ENCODE results near the gene PIP5K1B. TPM values are rescaled to one million over a fixed set of nuclear protein-coding genes. Genes with fewer than 3 reads are reported as not detected.
A peak's percentile ranks its signal among the peaks of the same experiment; 100 is the strongest.

Gene PIP5K1B
- total RNA-seq, 1 experiment from 2014 or later: 2.5 TPM

- no peak overlapping the region for H2BK120ac ChIP-seq (ENCODE audit: low read depth, low read length, poor library complexity, severe bottlenecking)
- H3K56ac ChIP-seq (ENCODE audit: insufficient read length, low read depth, low read length): no peak overlapping the region
- H3K23ac ChIP-seq (ENCODE audit: insufficient read length, low read depth, low read length): no peak overlapping the region
- peak overlapping the region; percentile 63 for H2AFZ ChIP-seq (ENCODE audit: low read length)
- no peak overlapping the region for H3K9ac ChIP-seq (ENCODE audit: extremely low read depth, insufficient read length, low read length)
- WGBS (ENCODE audit: extremely low coverage, insufficient read length, low lambda C conversion rate): no CpG with 5 or more reads among the region's 6 CpGs
- no peak for TF ChIP-seq CTCF (conservative IDR thresholded peaks at IDR 0.05)
- no peaks in the 10 kb centered on the region for H3K9me3 ChIP-seq (ENCODE audit: control insufficient read depth, low read depth, low read length)
- H3K79me1 ChIP-seq (ENCODE audit: insufficient read depth, low read depth, low read length, poor library complexity, severe bottlenecking): no peaks in the 10 kb centered on the region
- no peaks in the 10 kb centered on the region for H4K20me1 ChIP-seq (ENCODE audit: control insufficient read depth, insufficient read depth, insufficient read length)
- no peak overlapping the region for H3T11ph ChIP-seq (ENCODE audit: low read length)
- H3K14ac ChIP-seq (ENCODE audit: insufficient read depth, low read length): no peak overlapping the region
- H2BK12ac ChIP-seq (ENCODE audit: insufficient read length, low read depth, low read length): no peak overlapping the region
- no peaks in the 10 kb centered on the region; the same call in 1 of the 2 replicates for H3K27me3 Mint-ChIP-seq (ENCODE audit: low read depth)
- H2AK5ac ChIP-seq (ENCODE audit: insufficient read length, low read length): no peak overlapping the region
- peak overlapping the region; percentile 86 to 94 (median 93) for H3K27ac Mint-ChIP-seq
- no peak for DNase-seq
- H3K27me3 ChIP-seq (ENCODE audit: insufficient read depth, low read length): no peaks in the 10 kb centered on the region
- no peak overlapping the region for H2BK5ac ChIP-seq (ENCODE audit: insufficient read length, low read length)
- no peak overlapping the region for H3K4me2 ChIP-seq (ENCODE audit: insufficient read depth, insufficient read length, low read length)
- no peak overlapping the region for H4K5ac ChIP-seq (ENCODE audit: insufficient read length, low read depth, low read length)
- no peak overlapping the region for H4K8ac ChIP-seq (replicated peaks; ENCODE audit: insufficient read length, low read depth, low read length)
- H3K9me3 Mint-ChIP-seq: peaks cover 3 to 5% of the 10 kb centered on the region in 2 experiments
- no peak overlapping the region for H3K4ac ChIP-seq (ENCODE audit: low read depth, low read length)
- H4K91ac ChIP-seq (ENCODE audit: insufficient read length, low read depth, low read length): no peak overlapping the region
- H2BK20ac ChIP-seq (ENCODE audit: low read depth, low read length, poor library complexity, severe bottlenecking): no peak overlapping the region
- no peak overlapping the region for H3K18ac ChIP-seq (ENCODE audit: insufficient read length, low read depth, low read length)
- peaks cover 24 to 27% of the 10 kb centered on the region in 2 experiments for H3K4me1 Mint-ChIP-seq
- no peaks in the 10 kb centered on the region for H3K79me2 ChIP-seq (ENCODE audit: insufficient read depth, low read length)
- no peaks in the 10 kb centered on the region for H3K23me2 ChIP-seq (ENCODE audit: insufficient read length, low read depth, low read length, poor library complexity, severe bottlenecking)
- no peak overlapping the region for H2BK15ac ChIP-seq (ENCODE audit: low read depth, low read length)
- peaks cover 3 to 9% (median 5%) of the 10 kb centered on the region in 3 experiments for H3K36me3 Mint-ChIP-seq (ENCODE audit: insufficient read depth in 1 of 3, low read depth in 3 of 3)
- H3K4me1 ChIP-seq (ENCODE audit: insufficient read depth, low read length): peaks cover 9% of the 10 kb centered on the region; the same call in 1 of the 2 replicates
- H3K27ac ChIP-seq (ENCODE audit: insufficient read length, low read depth, low read length): peak overlapping the region; percentile 31
- H3K4me3 Mint-ChIP-seq: no peak overlapping the region; a peak in 1 of 5 replicates
These were observed 276.7 kb downstream of the PIP5K1B start for GRCh38 chr9:68981789-68982188.
